Liver (tissue), 3 donors: ENCODE data around the gene NUDT12.

Source experiments
- GABPA ChIP-seq, 2 donors: IDR thresholded peaks in 1 of 2; conservative IDR thresholded peaks in 1 of 2; 2 replicates each; pipeline ENCODE4 v1.6.1; 2016; ENCODE audit warnings: antibody characterized with exemption in 2 of 2, mild to moderate bottlenecking in 1 of 2, moderate library complexity in 1 of 2
- HNF4G ChIP-seq: IDR thresholded peaks from 2 replicates; pipeline ENCODE4 v1.6.1; 2016; ENCODE audit warnings: antibody characterized with exemption
- JUND ChIP-seq, 2 donors: IDR thresholded peaks; 2 replicates each; pipeline ENCODE4 v1.6.1; 2016; ENCODE audit warnings: antibody characterized with exemption in 2 of 2
- MAX ChIP-seq: IDR thresholded peaks from 2 replicates; pipeline ENCODE4 v1.6.1; 2016; ENCODE audit warnings: antibody characterized with exemption
- NR2F2 ChIP-seq: IDR thresholded peaks from 2 replicates; pipeline ENCODE4 v1.6.1; 2016; ENCODE audit warnings: antibody characterized with exemption
- RAD21 ChIP-seq, 2 donors: IDR thresholded peaks; 2 replicates each; pipeline ENCODE4 v1.6.1; 2016; ENCODE audit warnings: antibody characterized with exemption in 2 of 2, mild to moderate bottlenecking in 2 of 2
- REST ChIP-seq: IDR thresholded peaks from 2 replicates; pipeline ENCODE4 v1.6.1; 2016; ENCODE audit warnings: antibody characterized with exemption, mild to moderate bottlenecking
- RXRA ChIP-seq, 2 donors: IDR thresholded peaks; 2 replicates each; pipeline ENCODE4 v1.6.1; 2017 to 2018; ENCODE audit warnings: antibody characterized with exemption in 2 of 2, mild to moderate bottlenecking in 1 of 2
- SP1 ChIP-seq: IDR thresholded peaks from 2 replicates; pipeline ENCODE4 v1.6.1; 2018; ENCODE audit warnings: antibody characterized with exemption, mild to moderate bottlenecking
- TAF1 ChIP-seq: conservative IDR thresholded peaks from 2 replicates; pipeline ENCODE4 v1.6.1; 2016; ENCODE audit warnings: antibody characterized with exemption, mild to moderate bottlenecking
- YY1 ChIP-seq: IDR thresholded peaks from 2 replicates; pipeline ENCODE4 v1.6.1; 2016; ENCODE audit warnings: antibody characterized with exemption, mild to moderate bottlenecking
- TF ChIP-seq, protein P1 (sequence below): fragments of 150-350 bp; IDR thresholded peaks from 2 replicates; pipeline ENCODE4 v1.5.1; 2017; ENCODE audit warnings: improper control_type of control experiment, low read depth, low read length; ENCODE audit not compliant: missing input control
- TF ChIP-seq, protein P2 (sequence below): IDR thresholded peaks from 2 replicates; pipeline ENCODE4 v1.6.1; 2016; ENCODE audit warnings: antibody characterized with exemption
- donor health status: healthy.
- donor health status: healthy.

- TF ChIP-seq, protein P1, sequence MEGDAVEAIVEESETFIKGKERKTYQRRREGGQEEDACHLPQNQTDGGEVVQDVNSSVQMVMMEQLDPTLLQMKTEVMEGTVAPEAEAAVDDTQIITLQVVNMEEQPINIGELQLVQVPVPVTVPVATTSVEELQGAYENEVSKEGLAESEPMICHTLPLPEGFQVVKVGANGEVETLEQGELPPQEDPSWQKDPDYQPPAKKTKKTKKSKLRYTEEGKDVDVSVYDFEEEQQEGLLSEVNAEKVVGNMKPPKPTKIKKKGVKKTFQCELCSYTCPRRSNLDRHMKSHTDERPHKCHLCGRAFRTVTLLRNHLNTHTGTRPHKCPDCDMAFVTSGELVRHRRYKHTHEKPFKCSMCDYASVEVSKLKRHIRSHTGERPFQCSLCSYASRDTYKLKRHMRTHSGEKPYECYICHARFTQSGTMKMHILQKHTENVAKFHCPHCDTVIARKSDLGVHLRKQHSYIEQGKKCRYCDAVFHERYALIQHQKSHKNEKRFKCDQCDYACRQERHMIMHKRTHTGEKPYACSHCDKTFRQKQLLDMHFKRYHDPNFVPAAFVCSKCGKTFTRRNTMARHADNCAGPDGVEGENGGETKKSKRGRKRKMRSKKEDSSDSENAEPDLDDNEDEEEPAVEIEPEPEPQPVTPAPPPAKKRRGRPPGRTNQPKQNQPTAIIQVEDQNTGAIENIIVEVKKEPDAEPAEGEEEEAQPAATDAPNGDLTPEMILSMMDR = no peak
- TF ChIP-seq JUND (IDR thresholded peaks at IDR 0.05) (no peak), GABPA (IDR thresholded peaks at IDR 0.05 in 1 of 2, conservative IDR thresholded peaks at IDR 0.05 in 1 of 2) (no peak), SP1 (no peak), NR2F2 (no peak), HNF4G (no peak), YY1 (no peak), REST (no peak), MAX (no peak), RAD21 (IDR thresholded peaks at IDR 0.05) (no peak), RXRA (IDR thresholded peaks at IDR 0.05) (no peak), TAF1 (no peak)
- TF ChIP-seq, protein P2, sequence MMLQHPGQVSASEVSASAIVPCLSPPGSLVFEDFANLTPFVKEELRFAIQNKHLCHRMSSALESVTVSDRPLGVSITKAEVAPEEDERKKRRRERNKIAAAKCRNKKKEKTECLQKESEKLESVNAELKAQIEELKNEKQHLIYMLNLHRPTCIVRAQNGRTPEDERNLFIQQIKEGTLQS = no peak
Observed at GRCh38 chr5:103523319-103523718, 39.3 kb downstream of the NUDT12 start.
